Hepatocyte (in vitro differentiated cells): ENCODE measurements around the gene MAP7D3. TPM values are rescaled to one million over a fixed set of nuclear protein-coding genes. Genes with fewer than 3 reads are reported as not detected.
"Not testable (repeated sequence)": the region's sequence is repeated elsewhere in the genome, so short reads cannot be mapped to it uniquely, and the experiment has no call there.

Source experiments
- DNase-seq: peaks from one replicate; pipeline ENCODE4 v3.0.0-alpha.2; 2016; ENCODE audit warnings: low spot score
- H2AFZ ChIP-seq: fragments of 200-600 bp; sonication (generic); 2 replicates; pipeline ENCODE4 v1.6.0; 2016; ENCODE audit warnings: antibody characterized with exemption, mild to moderate bottlenecking
- H3K27ac ChIP-seq: fragments of 200-600 bp; sonication (generic); 2 replicates; pipeline ENCODE4 v1.5.1; 2016; ENCODE audit warnings: mild to moderate bottlenecking
- H3K27me3 ChIP-seq: fragments of 200-600 bp; sonication (generic); 2 replicates; pipeline ENCODE4 v1.6.1; 2016
- H3K36me3 ChIP-seq: fragments of 200-600 bp; sonication (generic); replicated peaks from 2 replicates; pipeline ENCODE4 v1.5.1; 2016; ENCODE audit warnings: low read depth; ENCODE audit not compliant: insufficient read depth
- H3K4me1 ChIP-seq: fragments of 200-600 bp; sonication (generic); 2 replicates; pipeline ENCODE4 v1.5.1; 2016; ENCODE audit warnings: mild to moderate bottlenecking, moderate library complexity; ENCODE audit not compliant: insufficient read depth
- H3K4me2 ChIP-seq: fragments of 200-600 bp; sonication (generic); 2 replicates; pipeline ENCODE4 v1.6.0; 2016
- H3K4me3 ChIP-seq: fragments of 200-600 bp; sonication (generic); 2 replicates; pipeline ENCODE4 v1.5.1; 2016; ENCODE audit warnings: mild to moderate bottlenecking
- H3K79me2 ChIP-seq: fragments of 200-600 bp; sonication (generic); 2 replicates; pipeline ENCODE4 v1.6.0; 2017; ENCODE audit warnings: mild to moderate bottlenecking
- H3K9me2 ChIP-seq: fragments of 200-600 bp; sonication (generic); replicated peaks from 2 replicates; pipeline ENCODE4 v1.6.0; 2017; ENCODE audit warnings: mild to moderate bottlenecking; ENCODE audit not compliant: insufficient read depth
- H3K9me3 ChIP-seq: fragments of 200-600 bp; sonication (generic); 2 replicates; pipeline ENCODE4 v1.5.1; 2016; ENCODE audit warnings: low read depth, mild to moderate bottlenecking
- H4K20me1 ChIP-seq: fragments of 200-600 bp; sonication (generic); 2 replicates; pipeline ENCODE4 v1.6.0; 2016; ENCODE audit warnings: mild to moderate bottlenecking; ENCODE audit not compliant: insufficient read depth, poor library complexity, severe bottlenecking
- CTCF ChIP-seq: fragments of 200-600 bp; sonication (generic); IDR thresholded peaks from 2 replicates; pipeline ENCODE4 v1.5.1; 2016; ENCODE audit warnings: antibody characterized with exemption, mild to moderate bottlenecking; ENCODE audit not compliant: poor library complexity
- EZH2 ChIP-seq: fragments of 200-600 bp; sonication (generic); IDR thresholded peaks from 2 replicates; pipeline ENCODE4 v1.6.1; 2016; ENCODE audit warnings: antibody characterized with exemption, mild to moderate bottlenecking, borderline replicate concordance
- EZH2phosphoT487 ChIP-seq: fragments of 200-600 bp; sonication (generic); IDR thresholded peaks from one replicate; pipeline ENCODE4 v1.6.1; 2018; ENCODE audit warnings: antibody characterized with exemption, mild to moderate bottlenecking, low read depth, moderate library complexity; ENCODE audit not compliant: unreplicated experiment, severe bottlenecking
- WGBS: methylation state at CpG from one replicate; pipeline ENCODE4 v1.1.6; 2016; ENCODE audit warnings: low lambda C conversion rate; ENCODE audit errors: missing lambda C conversion rate; 5-methylcytosine and 5-hydroxymethylcytosine counted together
- polyA plus RNA-seq: library from polyadenylated mRNA; unstranded; fragments of >200 nt; fragmentation: Nextera tagmentation; extraction: Ambion mirVana; gene quantifications from 2 replicates; pipeline ENCODE4 v1.2.1, GENCODE V29; 2016
- total RNA-seq: library from RNA; depleted of rRNA; stranded (reverse); fragments of >200 nt; gene quantifications from 2 replicates; pipeline ENCODE4 v1.2.3, GENCODE V29; 2014

The MAP7D3 gene
- 3.9 and 6.9 TPM in 2 replicates for total RNA-seq
- 6.1 and 6.8 TPM in 2 replicates for polyA plus RNA-seq

GRCh38 chrX:136251041-136251991 lies at the start of gene MAP7D3:
Gene MAP7D3 (minus strand): TSS chrX:136251400. CDS start chrX:136251358, 42 bp downstream.
- DNase-seq = peak; percentile 78
- 41% methylated on average over 44 of the region's 73 CpGs for WGBS

GRCh38 chrX:136300721-136301120 lies 49.5 kb upstream of the MAP7D3 start, which contains the start of gene ADGRG4:
Gene ADGRG4 (plus strand): TSS chrX:136300963. CDS start chrX:136308778, 7,815 bp downstream.
- not testable (repeated sequence) for H3K9me3 ChIP-seq, H3K36me3 ChIP-seq, H3K9me2 ChIP-seq, H4K20me1 ChIP-seq, DNase-seq, H3K4me1 ChIP-seq, H3K79me2 ChIP-seq, H3K4me3 ChIP-seq, H3K27me3 ChIP-seq, H3K4me2 ChIP-seq, H3K27ac ChIP-seq, H2AFZ ChIP-seq
- 77% methylated on average over 4 of the region's 4 CpGs for WGBS

More at GRCh38 chrX:136251041-136251991, at the start of gene MAP7D3:
- Histone ChIP-seq H3K27ac (no peak within 1 kb of the TSS), H3K79me2 (no peaks in the 10 kb centered on the region), H3K27me3 (no peaks in the 10 kb centered on the region), H3K36me3 (no peaks in the 10 kb centered on the region), H2AFZ (peak within 1 kb of the TSS; percentile 78), H3K9me2 (no peaks in the 10 kb centered on the region), H3K4me1 (no peaks in the 10 kb centered on the region), H4K20me1 (no peaks in the 10 kb centered on the region), H3K4me3 (peak within 1 kb of the TSS; percentile 55), H3K4me2 (peak within 1 kb of the TSS; percentile 76), H3K9me3 (no peaks in the 10 kb centered on the region)
- TF ChIP-seq EZH2phosphoT487 (no peak), CTCF (no peak), EZH2 (no peak)

- Histone ChIP-seq H3K79me2 (no peaks in the 10 kb centered on the region), H4K20me1 (no peaks in the 10 kb centered on the region), H3K36me3 (no peaks in the 10 kb centered on the region), H3K9me3 (no peaks in the 10 kb centered on the region), H2AFZ (no peak overlapping the region), H3K9me2 (no peaks in the 10 kb centered on the region), H3K27ac (no peak overlapping the region), H3K4me2 (no peak overlapping the region), H3K27me3 (no peaks in the 10 kb centered on the region), H3K4me3 (no peak overlapping the region), H3K4me1 (no peaks in the 10 kb centered on the region)
- WGBS = 90% methylated on average over 8 of the region's 8 CpGs
- TF ChIP-seq CTCF (no peak), EZH2phosphoT487 (no peak), EZH2 (no peak)
- no peak for DNase-seq
These were observed 44.2 kb upstream of the MAP7D3 start for GRCh38 chrX:136295380-136295779.

GRCh38 chrX:136292656-136293055 lies 41.5 kb upstream of the MAP7D3 start:
- no peak for DNase-seq
- Histone ChIP-seq H4K20me1 (no peaks in the 10 kb centered on the region), H3K79me2 (no peaks in the 10 kb centered on the region), H3K9me3 (no peaks in the 10 kb centered on the region), H3K36me3 (no peaks in the 10 kb centered on the region), H3K9me2 (no peaks in the 10 kb centered on the region), H3K27ac (no peak overlapping the region), H3K27me3 (no peaks in the 10 kb centered on the region), H3K4me1 (no peaks in the 10 kb centered on the region), H3K4me3 (no peak overlapping the region), H3K4me2 (no peak overlapping the region), H2AFZ (no peak overlapping the region)
- TF ChIP-seq CTCF (no peak), EZH2 (no peak), EZH2phosphoT487 (no peak)
- 56% methylated on average over 2 of the region's 2 CpGs for WGBS
